Measurements from ENCODE around the gene OGFRL1. TPM values are rescaled to one million over a fixed set of nuclear protein-coding genes. Genes with fewer than 3 reads are reported as not detected.

The OGFRL1 gene
- total RNA-seq, 1 experiment from 2014 or later, result 8.0 TPM

DNA sequence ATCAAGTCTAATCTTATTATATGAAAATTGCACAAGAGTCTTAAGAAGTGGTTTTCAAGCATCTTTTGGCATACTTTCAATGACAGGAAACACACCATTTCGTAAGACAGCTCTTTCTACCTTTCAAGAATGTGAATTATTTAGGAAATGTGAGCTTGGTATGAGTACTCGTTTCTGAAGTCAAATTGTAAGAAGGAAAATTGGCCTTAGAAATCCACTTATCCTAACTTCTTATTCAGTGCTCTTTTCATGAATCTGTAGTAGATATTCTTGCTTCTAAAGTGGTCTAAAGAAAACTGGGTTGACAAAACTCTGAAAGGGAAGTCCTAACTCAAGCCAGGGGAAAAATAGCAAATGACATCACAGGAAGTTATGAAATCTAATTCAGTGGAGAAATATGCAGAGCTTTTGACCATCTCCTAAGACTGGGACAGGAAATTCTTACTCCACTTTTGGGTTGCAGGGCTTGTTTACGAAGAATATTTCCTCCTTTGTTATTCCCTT, 38.5 kb upstream of the OGFRL1 start:
- Histone ChIP-seq H3K4me1 (ENCODE audit: insufficient read depth, low read length, poor library complexity, severe bottlenecking) (peaks cover 48% of the 10 kb centered on the region), H3K36me3 (ENCODE audit: insufficient read depth, low read length, poor library complexity, severe bottlenecking) (no peaks in the 10 kb centered on the region), H3K27me3 (replicated peaks; ENCODE audit: insufficient read depth, low read depth, low read length, poor library complexity) (no peaks in the 10 kb centered on the region), H3K27ac (ENCODE audit: low read depth, low read length, poor library complexity, severe bottlenecking) (peak overlapping the region; percentile 85), H3K9me3 (ENCODE audit: low read depth, low read length, poor library complexity, severe bottlenecking) (no peaks in the 10 kb centered on the region), H3K4me3 (ENCODE audit: low read depth, low read length, poor library complexity, severe bottlenecking) (no peak overlapping the region)
- CTCF ChIA-PET, result no interaction called here
- POLR2A ChIA-PET (ENCODE audit: low non-redundant PET), result no interaction called here
- BruUV-seq (replicated peaks), result no TSS peak
- DNase-seq (ENCODE audit: low spot score), result peak; percentile 91
- TF ChIP-seq, protein P1, sequence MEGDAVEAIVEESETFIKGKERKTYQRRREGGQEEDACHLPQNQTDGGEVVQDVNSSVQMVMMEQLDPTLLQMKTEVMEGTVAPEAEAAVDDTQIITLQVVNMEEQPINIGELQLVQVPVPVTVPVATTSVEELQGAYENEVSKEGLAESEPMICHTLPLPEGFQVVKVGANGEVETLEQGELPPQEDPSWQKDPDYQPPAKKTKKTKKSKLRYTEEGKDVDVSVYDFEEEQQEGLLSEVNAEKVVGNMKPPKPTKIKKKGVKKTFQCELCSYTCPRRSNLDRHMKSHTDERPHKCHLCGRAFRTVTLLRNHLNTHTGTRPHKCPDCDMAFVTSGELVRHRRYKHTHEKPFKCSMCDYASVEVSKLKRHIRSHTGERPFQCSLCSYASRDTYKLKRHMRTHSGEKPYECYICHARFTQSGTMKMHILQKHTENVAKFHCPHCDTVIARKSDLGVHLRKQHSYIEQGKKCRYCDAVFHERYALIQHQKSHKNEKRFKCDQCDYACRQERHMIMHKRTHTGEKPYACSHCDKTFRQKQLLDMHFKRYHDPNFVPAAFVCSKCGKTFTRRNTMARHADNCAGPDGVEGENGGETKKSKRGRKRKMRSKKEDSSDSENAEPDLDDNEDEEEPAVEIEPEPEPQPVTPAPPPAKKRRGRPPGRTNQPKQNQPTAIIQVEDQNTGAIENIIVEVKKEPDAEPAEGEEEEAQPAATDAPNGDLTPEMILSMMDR (conservative IDR thresholded peaks at IDR 0.05; ENCODE audit: low read depth, low read length), result no peak
- TF ChIP-seq EZH2 (IDR thresholded peaks at IDR 0.05; ENCODE audit: borderline replicate concordance, low read depth, low read length, poor library complexity, severe bottlenecking), result no peak
- intact Hi-C loops (cut with micrococcal nuclease; ENCODE audit: unreplicated experiment), result no loop called here

DNA sequence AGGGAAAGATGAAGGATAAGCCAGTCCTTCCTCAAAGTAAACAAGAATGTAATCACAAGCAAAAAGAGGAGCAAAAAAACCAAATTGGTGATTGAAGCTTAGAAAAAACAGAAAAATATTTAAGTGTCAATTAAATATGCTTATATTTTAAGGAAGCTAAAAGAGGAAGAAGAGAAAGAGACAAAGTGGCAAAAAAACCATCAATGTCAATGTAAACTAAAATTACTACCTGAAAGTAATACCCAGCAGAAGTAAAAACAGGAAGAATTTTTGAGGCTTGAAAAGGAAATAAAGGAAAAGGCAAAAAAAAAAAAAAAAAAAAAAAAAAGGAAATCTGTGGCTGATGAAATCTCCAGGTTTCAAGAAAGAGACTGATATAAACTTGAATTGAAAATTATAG, 36.2 kb upstream of the OGFRL1 start:
- intact Hi-C loops (cut with micrococcal nuclease; ENCODE audit: unreplicated experiment), result no loop called here
- H3K27ac ChIP-seq (ENCODE audit: low read depth, low read length, poor library complexity, severe bottlenecking), result no peak overlapping the region
- H3K36me3 ChIP-seq (ENCODE audit: insufficient read depth, low read length, poor library complexity, severe bottlenecking), result no peaks in the 10 kb centered on the region
- peaks cover 46% of the 10 kb centered on the region for H3K4me1 ChIP-seq (ENCODE audit: insufficient read depth, low read length, poor library complexity, severe bottlenecking)
- H3K27me3 ChIP-seq (replicated peaks; ENCODE audit: insufficient read depth, low read depth, low read length, poor library complexity), result no peaks in the 10 kb centered on the region
- DNase-seq (ENCODE audit: low spot score), result no peak
- BruUV-seq (replicated peaks), result no TSS peak
- TF ChIP-seq EZH2 (IDR thresholded peaks at IDR 0.05; ENCODE audit: borderline replicate concordance, low read depth, low read length, poor library complexity, severe bottlenecking), result no peak
- TF ChIP-seq, protein P1 (conservative IDR thresholded peaks at IDR 0.05; ENCODE audit: low read depth, low read length), result no peak
- no peaks in the 10 kb centered on the region for H3K9me3 ChIP-seq (ENCODE audit: low read depth, low read length, poor library complexity, severe bottlenecking)
- CTCF ChIA-PET, result no interaction called here
- POLR2A ChIA-PET (ENCODE audit: low non-redundant PET), result no interaction called here
- no peak overlapping the region for H3K4me3 ChIP-seq (ENCODE audit: low read depth, low read length, poor library complexity, severe bottlenecking)

DNA sequence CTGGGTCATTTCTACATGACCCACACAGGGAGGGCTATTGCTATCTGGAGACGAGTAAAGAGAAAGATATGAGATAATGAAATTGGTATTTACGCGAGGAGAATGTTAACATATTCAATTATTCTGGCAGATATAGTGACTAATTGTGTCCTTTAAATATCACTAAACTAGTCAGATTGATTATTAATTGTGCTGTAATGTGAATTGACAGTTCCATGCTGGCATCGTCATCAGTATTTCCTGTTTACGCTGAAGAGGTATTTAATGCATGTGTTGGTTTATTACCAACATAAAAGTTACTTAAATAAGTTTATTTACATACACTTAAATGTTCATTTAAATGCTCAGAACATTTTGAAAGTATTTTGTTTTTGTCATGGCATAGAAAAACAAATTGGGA, 35.7 kb upstream of the OGFRL1 start:
- peaks cover 40% of the 10 kb centered on the region for H3K4me1 ChIP-seq (ENCODE audit: insufficient read depth, low read length, poor library complexity, severe bottlenecking)
- H3K27me3 ChIP-seq (replicated peaks; ENCODE audit: insufficient read depth, low read depth, low read length, poor library complexity), result no peaks in the 10 kb centered on the region
- POLR2A ChIA-PET (ENCODE audit: low non-redundant PET), result no interaction called here
- intact Hi-C loops (cut with micrococcal nuclease; ENCODE audit: unreplicated experiment), result no loop called here
- CTCF ChIA-PET, result no interaction called here
- no TSS peak for BruUV-seq (replicated peaks)
- H3K4me3 ChIP-seq (ENCODE audit: low read depth, low read length, poor library complexity, severe bottlenecking), result no peak overlapping the region
- TF ChIP-seq, protein P1 (conservative IDR thresholded peaks at IDR 0.05; ENCODE audit: low read depth, low read length), result no peak
- no peak for TF ChIP-seq EZH2 (IDR thresholded peaks at IDR 0.05; ENCODE audit: borderline replicate concordance, low read depth, low read length, poor library complexity, severe bottlenecking)
- H3K9me3 ChIP-seq (ENCODE audit: low read depth, low read length, poor library complexity, severe bottlenecking), result no peaks in the 10 kb centered on the region
- no peak for DNase-seq (ENCODE audit: low spot score)
- no peaks in the 10 kb centered on the region for H3K36me3 ChIP-seq (ENCODE audit: insufficient read depth, low read length, poor library complexity, severe bottlenecking)
- H3K27ac ChIP-seq (ENCODE audit: low read depth, low read length, poor library complexity, severe bottlenecking), result no peak overlapping the region

Data from A673 (cell line).